Cerebellar nuclear complex (tissue), 1 donor: ENCODE measurements around the gene OR1J2.
"Not testable (repeated sequence)": the region's sequence is repeated elsewhere in the genome, so short reads cannot be mapped to it uniquely, and the experiment has no call there.

Experiments
- DNase-seq, 2 experiments: peaks; one replicate each; lab custom pipeline; 2025; lab: John Stamatoyannopoulos, UW

Gene OR1J2, protein sequence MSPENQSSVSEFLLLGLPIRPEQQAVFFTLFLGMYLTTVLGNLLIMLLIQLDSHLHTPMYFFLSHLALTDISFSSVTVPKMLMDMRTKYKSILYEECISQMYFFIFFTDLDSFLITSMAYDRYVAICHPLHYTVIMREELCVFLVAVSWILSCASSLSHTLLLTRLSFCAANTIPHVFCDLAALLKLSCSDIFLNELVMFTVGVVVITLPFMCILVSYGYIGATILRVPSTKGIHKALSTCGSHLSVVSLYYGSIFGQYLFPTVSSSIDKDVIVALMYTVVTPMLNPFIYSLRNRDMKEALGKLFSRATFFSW

GRCh38 chr9:122510502-122510901 lies at the start of gene OR1J2:
Gene OR1J2, plus strand, starts transcription at chr9:122510802. Its CDS starts 0 bp downstream, at chr9:122510802.
- DNase-seq: no peak

- no peak for DNase-seq
These were observed 46.6 kb upstream of the OR1J2 start for GRCh38 chr9:122463828-122464632.

DNA sequence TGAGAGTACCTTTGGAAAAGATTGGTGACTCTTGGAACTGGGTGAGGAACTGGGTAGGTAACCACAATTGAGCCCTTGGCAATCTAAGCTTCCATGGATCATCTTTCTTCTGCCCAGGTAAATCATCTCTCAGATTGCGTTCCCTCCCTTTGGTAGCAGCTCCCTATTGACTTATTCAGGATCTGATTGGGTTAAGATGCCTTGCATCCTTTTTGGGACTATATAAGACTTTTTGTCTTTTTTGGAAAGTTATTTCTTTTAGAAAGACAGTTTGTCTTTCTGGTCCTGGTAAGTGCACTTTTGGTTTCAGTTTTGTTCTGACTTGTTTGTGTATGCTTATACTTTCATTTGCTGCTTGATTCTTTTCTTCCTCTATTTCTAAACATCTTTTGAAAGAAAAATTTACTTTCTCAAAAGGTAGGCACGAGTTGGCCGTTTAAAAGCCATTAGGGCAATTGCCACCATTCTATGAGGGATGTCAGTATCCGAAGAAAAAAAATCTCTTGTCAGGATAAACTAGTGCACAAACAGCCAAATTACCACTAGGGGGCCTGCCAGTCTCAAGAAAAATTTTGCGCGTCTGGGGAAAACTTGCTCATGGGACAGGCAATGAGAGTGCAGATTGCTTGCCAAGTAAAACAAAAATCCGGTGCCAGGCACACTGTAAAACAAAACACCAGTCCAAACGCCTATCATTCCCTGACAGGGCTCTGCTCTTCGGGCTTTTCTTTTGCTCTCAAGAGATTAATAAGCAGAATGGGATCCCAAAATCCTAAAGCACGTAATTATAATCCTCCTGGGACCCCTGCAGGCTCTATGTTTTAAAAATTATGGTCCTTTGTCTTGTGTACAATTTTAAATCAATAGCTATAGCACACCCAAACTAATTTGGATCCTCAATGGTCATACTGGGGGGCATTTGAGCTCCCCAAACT lies 45.7 kb upstream of the OR1J2 start:
- peak in 1 of 2 experiments; percentile 36 for DNase-seq

GRCh38 chr9:122466456-122466855 lies 44.1 kb upstream of the OR1J2 start:
- no peak for DNase-seq

DNA sequence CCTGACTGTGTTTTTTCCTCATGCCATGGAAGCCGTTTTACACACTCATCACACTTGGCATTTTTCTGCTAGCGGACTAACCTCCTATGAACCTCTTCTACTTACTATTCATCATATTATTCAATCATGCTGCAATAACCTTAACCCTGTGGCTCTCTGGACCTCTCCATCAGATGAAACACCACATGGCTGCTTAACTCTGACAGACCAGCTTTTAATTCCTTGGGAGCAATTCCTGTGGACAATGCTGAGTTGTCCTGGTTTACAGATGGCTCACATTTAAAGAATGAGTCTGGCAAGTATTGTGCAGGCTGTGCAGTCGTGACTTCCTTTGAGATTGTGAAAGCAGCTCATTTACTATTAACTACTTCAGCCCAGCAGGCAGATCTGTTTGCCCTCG lies 41.9 kb upstream of the OR1J2 start:
- DNase-seq: no peak

DNA sequence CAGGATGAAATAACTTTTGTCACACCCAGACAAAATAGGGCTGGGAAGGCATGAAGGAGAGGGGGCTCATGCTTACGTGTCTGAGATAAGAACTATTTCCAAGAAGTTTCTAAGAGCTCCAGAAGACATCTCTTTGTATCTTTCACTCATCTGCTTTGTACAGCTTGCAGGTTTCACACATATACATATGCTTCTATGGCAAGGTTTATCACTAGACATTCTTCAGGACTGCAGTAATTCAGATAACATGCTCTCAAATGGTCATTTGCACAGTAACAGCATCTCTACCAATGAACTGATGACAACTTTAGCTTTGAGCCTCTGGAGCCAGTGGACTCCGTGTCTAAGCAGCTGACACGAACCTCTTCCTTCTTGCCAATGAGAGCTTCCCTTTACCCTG lies 36.0 kb upstream of the OR1J2 start:
- DNase-seq: no peak

DNA sequence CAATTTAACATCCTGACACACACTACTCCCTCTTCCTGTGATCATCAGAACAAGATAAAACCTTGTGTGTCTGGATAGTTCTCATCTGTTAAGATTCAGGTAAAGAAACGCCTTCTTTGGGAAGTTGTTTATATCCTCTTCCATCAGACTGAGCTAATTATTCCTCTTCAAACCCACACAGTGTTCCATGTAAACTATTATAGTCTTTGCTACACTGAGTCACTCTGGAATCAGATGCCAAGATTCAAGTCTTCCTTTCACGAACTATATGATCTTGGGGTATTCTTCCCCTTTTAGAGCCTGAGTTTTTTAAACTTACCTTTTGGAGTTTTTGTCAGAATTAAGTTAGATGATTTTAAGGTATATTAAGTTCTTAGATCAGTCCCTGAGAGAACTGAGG lies 34.9 kb upstream of the OR1J2 start:
- no peak for DNase-seq

DNA sequence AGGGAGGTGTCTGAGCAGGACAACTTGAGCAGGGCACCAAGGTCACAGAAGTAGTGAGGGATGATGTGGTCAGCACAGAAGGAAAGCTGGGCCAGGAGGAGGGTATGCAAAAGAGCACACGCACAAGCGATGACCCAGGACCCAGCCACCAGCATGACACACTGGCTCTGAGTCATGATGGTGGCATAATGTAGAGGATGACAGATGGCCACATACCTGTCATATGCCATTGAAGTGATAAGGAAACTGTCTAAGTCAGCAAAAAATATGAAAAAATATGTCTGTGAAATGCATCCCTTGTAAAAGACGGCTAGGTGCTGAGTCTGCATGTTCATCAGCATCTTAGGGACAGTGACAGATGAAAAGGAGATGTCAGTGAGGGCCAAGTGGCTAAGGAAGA lies 33.3 kb upstream of the OR1J2 start:
- no peak for DNase-seq

- DNase-seq: no peak
These were observed 32.8 kb upstream of the OR1J2 start, which contains the start of gene OR1J1 for GRCh38 chr9:122477826-122478225. Gene OR1J1, minus strand, starts transcription at chr9:122477926. Its CDS starts 0 bp downstream, at chr9:122477926.

DNA sequence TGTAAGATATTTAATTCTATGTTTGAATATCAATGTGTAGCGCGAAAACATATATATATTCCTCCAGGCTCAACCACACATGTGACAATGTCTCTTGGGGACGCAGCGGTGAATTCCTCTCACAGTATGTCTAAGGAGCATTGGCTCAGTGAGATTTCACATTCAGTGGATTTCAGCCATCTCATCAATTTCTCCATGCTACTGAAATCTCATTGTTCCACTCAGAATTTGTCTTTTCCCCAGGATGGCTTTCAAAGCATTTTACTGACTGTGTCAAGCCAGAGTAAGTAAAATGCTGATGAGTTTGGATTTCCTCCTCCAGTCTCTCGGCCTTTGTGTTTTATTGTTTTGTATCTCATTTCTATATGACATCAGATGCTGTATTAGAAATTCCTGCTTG lies 31.5 kb upstream of the OR1J2 start:
- no peak for DNase-seq

DNA sequence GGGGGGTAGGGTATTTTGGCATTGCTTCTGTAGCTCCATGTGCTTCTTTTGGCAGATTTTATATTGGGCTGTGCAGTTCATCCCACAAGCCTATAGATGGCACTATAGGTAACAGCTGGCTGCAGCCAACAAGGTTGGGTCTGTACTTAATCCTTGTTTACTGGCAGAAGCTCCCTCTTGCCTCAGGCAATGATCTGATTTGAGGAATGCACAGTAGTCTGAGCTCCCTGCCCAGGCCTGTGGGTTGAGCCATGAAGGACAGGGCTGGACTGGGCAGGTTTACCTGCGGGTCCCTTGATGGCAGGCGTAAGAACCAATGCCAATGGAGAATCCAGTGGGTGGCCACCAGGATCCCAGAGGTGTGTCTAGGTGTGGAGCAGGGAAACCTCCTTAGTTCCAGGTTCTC lies 11.7 kb upstream of the OR1J2 start:
- DNase-seq: no peak

GRCh38 chr9:122506964-122507363 lies 3.6 kb upstream of the OR1J2 start:
- DNase-seq: no peak

DNA sequence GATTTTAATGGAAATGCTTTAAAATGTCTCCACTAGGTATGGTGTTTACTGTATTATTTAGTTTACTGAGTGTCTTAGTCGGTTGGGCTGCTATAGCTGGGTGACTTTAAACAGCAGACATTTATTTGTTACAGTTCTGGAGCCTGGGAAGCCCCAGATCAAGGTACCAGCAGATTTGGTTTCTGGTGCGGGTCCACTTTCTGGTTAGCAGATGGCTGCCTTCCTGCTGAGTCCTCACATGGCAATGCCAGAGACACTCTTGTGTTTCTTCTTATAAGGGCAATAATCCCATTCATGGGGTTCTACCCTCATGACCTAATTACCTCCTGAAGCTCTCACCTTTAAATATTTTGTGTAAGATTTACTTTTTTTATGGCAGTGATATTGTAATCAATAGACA lies 7.6 kb downstream of the OR1J2 start:
- DNase-seq: peak; percentile 4 to 48

DNA sequence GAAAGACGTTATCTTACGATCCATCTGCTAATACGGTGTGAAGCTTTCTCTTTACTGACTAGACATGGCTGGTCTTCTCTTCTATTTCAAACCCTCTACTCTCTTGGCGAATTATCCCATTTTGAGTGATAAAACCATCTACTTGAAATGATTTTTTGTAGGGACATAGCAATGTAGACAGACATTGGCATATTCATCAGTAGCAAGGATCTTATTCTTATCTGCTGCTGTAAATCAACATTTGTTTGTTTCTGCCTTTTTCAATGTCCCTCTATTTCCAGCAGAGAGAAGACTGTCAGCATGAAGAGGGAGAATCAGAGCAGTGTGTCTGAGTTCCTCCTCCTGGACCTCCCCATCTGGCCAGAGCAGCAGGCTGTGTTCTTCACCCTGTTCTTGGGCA lies 8.2 kb downstream of the OR1J2 start, which contains the start of gene OR1J4:
Gene OR1J4, plus strand, starts transcription at position 301 of the 400 bp plus-strand sequence. Its CDS starts 0 bp downstream, at position 301.
- no peak for DNase-seq

GRCh38 chr9:122519376-122519775 lies 8.8 kb downstream of the OR1J2 start:
- peak in 1 of 2 experiments; percentile 1 for DNase-seq

GRCh38 chr9:122526602-122527001 lies 16.0 kb downstream of the OR1J2 start:
- DNase-seq: no peak

DNA sequence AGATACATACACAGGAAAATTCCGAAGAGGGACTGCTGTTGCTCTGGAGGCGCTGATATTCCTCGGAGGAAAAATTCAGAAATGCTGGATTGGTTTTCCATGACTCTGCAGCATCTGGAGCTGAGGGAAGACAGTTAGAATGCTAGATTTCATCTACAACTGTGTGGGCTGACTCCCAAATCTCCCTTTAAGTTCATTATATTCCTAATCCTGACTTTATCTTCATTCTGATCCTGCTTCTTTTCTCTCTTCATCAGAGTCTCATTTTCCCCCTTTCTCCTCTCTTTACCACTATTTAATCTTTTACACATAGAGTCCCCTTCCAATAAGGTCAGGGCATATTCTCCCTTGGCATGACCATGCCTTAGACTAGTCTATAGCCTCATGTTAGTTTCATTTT lies 16.6 kb downstream of the OR1J2 start, which contains the start of gene OR1N1:
Gene OR1N1, minus strand, starts transcription at position 101 of the 400 bp plus-strand sequence. Its CDS starts 0 bp downstream, at position 101.
- no peak for DNase-seq

DNA sequence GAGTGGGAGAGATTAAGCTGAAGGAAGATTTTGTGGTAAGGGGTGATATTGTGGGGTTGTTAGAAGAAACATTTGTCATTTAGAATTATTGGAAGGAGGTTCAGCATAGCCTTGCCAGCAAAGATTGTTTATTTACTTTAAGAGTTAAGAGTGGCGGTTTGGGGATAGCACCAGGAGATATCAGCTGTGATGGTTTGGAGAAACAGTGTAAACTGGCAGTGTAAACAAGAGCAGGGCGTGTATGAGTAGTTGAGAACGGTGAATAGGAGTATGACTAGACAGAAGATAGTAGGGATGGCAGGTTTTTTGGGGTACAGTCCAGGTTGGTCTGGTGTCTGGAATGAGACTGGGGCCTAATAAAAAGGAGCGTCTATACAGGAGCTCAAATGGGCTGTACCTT lies 20.6 kb downstream of the OR1J2 start:
- DNase-seq: not testable (repeated sequence)

- no peak for DNase-seq
These were observed 25.5 kb downstream of the OR1J2 start for GRCh38 chr9:122536134-122536533.

GRCh38 chr9:122537066-122537465 lies 26.5 kb downstream of the OR1J2 start:
- not testable (repeated sequence) for DNase-seq

DNA sequence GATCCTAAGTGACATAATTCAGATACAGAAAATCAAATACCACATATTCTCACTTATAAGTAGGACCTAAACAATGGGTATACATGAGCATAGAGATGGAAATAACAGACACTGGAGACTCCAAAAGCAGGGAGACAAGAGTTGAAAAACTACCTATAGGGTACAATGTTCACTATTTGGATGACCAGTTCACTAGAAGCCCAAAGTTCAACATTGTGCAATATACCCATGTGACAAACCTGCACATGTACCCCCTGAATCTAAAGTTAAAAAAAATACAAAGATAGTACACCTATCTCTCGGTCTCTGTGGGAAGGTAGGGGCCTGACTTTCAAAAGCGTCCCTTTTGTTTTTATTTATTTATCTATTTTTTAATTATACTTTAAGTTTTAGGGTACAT lies 28.2 kb downstream of the OR1J2 start:
- no peak for DNase-seq

- DNase-seq: no peak
These were observed 35.6 kb downstream of the OR1J2 start for GRCh38 chr9:122546196-122546595.
